HG03575 (cell line): ENCODE data around the gene UBAP2.

Experiments used
- ATAC-seq: cut with Tn5 transposase; IDR thresholded peaks from one replicate; pipeline ENCODE4 v1.9.1; 2021; ENCODE audit not compliant: unreplicated experiment, insufficient number of reproducible peaks, low FRiP score; ENCODE audit errors: extremely low read depth

UBAP2 gene

GRCh38 chr9:33932078-33932807 lies 116.4 kb downstream of the UBAP2 start:
- no peak for ATAC-seq

- no peak for ATAC-seq
These were observed 117.4 kb downstream of the UBAP2 start for GRCh38 chr9:33931326-33931725.

GRCh38 chr9:33927694-33928093 lies 121.0 kb downstream of the UBAP2 start:
- no peak for ATAC-seq

- no peak for ATAC-seq
These were observed 121.8 kb downstream of the UBAP2 start for GRCh38 chr9:33926746-33927485.

GRCh38 chr9:33924978-33925797 lies 123.5 kb downstream of the UBAP2 start:
- ATAC-seq: no peak

- no peak for ATAC-seq
These were observed 124.5 kb downstream of the UBAP2 start for GRCh38 chr9:33923998-33924701.

GRCh38 chr9:33923079-33923478 lies 125.6 kb downstream of the UBAP2 start:
- ATAC-seq: no peak

GRCh38 chr9:33921967-33922895 lies 126.5 kb downstream of the UBAP2 start:
- no peak for ATAC-seq

GRCh38 chr9:33919276-33919897 lies 129.3 kb downstream of the UBAP2 start:
- ATAC-seq: no peak

- ATAC-seq: no peak
These were observed 131.7 kb downstream of the UBAP2 start for GRCh38 chr9:33917036-33917435.

GRCh38 chr9:33914887-33915628 lies 133.6 kb downstream of the UBAP2 start:
- no peak for ATAC-seq

GRCh38 chr9:33913541-33913940 lies 135.1 kb downstream of the UBAP2 start:
- no peak for ATAC-seq

GRCh38 chr9:33908749-33909148 lies 139.9 kb downstream of the UBAP2 start:
- ATAC-seq: no peak

GRCh38 chr9:33908114-33908513 lies 140.6 kb downstream of the UBAP2 start:
- no peak for ATAC-seq

- no peak for ATAC-seq
These were observed 141.3 kb downstream of the UBAP2 start for GRCh38 chr9:33907347-33907746.

- no peak for ATAC-seq
These were observed 141.9 kb downstream of the UBAP2 start for GRCh38 chr9:33906769-33907168.

GRCh38 chr9:33905137-33905536 lies 143.6 kb downstream of the UBAP2 start:
- no peak for ATAC-seq
